ES-I3 (cell line): Measurements from ENCODE around the gene TMEM170B.

ENCODE experiments used
- H3K36me3 ChIP-seq: 2 replicates; pipeline ENCODE4 v1.6.1; 2013; ENCODE audit warnings: mild to moderate bottlenecking, low read length, control low read depth, moderate library complexity; ENCODE audit not compliant: insufficient read depth
- H3K4me1 ChIP-seq: 2 replicates; pipeline ENCODE4 v1.6.1; 2013; ENCODE audit warnings: mild to moderate bottlenecking, control low read depth, low read length; ENCODE audit not compliant: insufficient read depth
- H3K9ac ChIP-seq: 2 replicates; pipeline ENCODE4 v1.6.1; 2013; ENCODE audit warnings: low read depth, mild to moderate bottlenecking, low read length, moderate library complexity
- H3K9me3 ChIP-seq: 2 replicates; pipeline ENCODE4 v1.6.1; 2013; ENCODE audit warnings: mild to moderate bottlenecking, low read length, moderate library complexity; ENCODE audit not compliant: control insufficient read depth, insufficient read depth

Gene TMEM170B

DNA sequence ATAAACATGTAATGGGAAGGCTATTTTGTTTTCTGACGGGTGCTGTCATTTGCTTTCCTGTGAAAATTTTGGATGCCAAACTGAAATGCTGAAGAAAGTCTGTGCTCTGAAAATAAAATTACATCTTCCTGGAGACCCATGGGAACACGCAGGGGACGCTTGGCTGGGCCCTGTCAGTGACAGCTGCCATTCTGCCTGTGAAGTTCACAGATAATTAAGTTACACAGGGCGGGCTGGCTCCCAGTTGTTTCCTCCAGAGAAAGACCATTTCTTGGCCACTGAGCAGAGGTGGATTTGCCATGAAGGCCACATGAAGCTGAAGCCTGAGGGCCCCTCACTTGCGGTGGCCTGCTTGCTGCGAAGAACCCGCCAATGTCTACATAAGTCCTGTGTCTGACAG lies 93.5 kb downstream of the TMEM170B start:
- no peaks in the 10 kb centered on the region for H3K9me3 ChIP-seq
- H3K9ac ChIP-seq: no peak overlapping the region
- no peaks in the 10 kb centered on the region for H3K36me3 ChIP-seq
- peaks cover 11% of the 10 kb centered on the region; the same call in 1 of the 2 replicates for H3K4me1 ChIP-seq

DNA sequence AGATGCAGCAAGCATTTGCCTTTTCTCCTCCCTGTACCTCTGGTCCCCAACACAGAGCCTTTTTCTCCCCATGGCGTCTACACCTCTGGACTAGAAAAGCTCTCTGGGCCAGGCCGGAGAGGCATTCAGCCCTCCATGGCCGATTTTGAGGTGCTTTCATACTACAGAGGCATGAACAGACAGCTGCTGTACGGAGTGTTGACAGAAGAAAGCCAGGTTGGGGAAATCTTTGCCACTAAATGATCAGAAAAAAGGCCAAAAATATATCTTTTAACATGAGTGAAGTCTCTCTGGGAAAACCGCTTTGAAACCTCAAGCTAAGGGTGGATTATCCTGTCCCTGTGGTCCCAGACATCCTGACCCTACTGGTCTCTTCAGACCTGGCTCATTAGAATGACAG lies 94.0 kb downstream of the TMEM170B start:
- H3K4me1 ChIP-seq: peaks cover 11% of the 10 kb centered on the region; the same call in 1 of the 2 replicates
- no peak overlapping the region for H3K9ac ChIP-seq
- H3K36me3 ChIP-seq: no peaks in the 10 kb centered on the region
- no peaks in the 10 kb centered on the region for H3K9me3 ChIP-seq

DNA sequence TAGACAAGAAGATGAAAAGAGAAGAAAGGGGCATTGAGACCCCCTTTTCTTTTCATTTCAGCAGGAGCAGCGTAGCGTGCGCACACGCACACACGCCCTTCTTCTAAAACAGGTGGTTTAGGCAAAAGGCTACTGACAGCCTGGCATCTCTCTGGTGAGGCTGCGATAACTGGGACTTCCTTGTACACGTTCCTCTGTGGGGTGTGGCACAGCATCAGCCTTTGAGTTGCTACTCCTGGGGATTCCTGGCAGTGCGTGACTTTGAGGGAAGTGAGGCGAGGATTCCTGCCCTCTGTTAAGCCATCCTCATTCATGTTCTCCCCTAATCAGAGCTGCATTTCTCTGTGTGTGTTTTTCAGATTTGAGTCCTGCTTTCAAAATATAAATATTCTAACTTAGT lies 94.7 kb downstream of the TMEM170B start:
- Histone ChIP-seq H3K9ac (no peak overlapping the region), H3K36me3 (no peaks in the 10 kb centered on the region), H3K9me3 (no peaks in the 10 kb centered on the region), H3K4me1 (peaks cover 11% of the 10 kb centered on the region; the same call in 1 of the 2 replicates)

DNA sequence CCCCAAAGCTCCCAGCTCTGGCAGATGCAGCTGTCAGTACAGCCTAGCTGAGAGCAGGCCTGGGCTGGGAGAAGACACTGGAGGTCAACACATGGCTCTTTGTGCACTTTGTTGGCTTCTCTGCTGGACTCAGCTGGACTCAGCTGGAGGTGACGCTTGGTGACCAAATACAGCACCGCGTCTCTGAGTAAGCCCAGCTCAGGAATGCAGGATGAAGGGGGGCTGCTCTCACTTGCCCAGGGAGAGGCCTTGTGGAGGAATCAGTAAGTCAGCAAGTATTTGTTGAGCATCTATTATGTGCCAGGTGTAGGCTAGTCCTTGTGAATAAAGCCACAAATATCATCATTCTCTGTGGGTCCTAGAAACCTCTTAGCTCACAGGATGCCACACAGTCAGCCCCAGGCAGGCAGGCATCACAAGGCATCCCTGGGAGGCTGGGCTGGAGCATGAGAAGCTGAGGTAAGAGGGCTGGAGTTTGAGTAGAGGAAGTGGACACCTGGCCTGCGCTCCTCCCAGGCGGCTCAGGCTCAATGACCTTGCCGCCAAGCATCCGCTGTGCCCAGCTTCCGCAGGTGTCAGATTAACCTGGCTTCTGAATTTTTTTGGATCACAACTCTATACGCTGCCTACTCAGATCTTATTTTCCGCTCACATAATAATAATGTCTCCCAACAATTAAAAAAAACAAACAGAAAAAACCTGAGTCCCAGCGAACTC lies 95.4 kb downstream of the TMEM170B start:
- Histone ChIP-seq H3K9ac (no peak overlapping the region), H3K9me3 (no peaks in the 10 kb centered on the region), H3K36me3 (no peaks in the 10 kb centered on the region), H3K4me1 (peaks cover 11% of the 10 kb centered on the region; the same call in 1 of the 2 replicates)
